HTERT RPE-1 (cell line): Measurements from ENCODE around the gene LEFTY2.
"Not testable (repeated sequence)": the region's sequence is repeated elsewhere in the genome, so short reads cannot be mapped to it uniquely, and the experiment has no call there.

Source experiments
- in situ Hi-C: fragments of 300-500 bp; cut with MboI; formaldehyde crosslinking; loops from 4 replicates; pipeline ENCODE4 v1.14.3; 2020; ENCODE audit warnings: low sequenced_read_pairs

Gene LEFTY2

DNA sequence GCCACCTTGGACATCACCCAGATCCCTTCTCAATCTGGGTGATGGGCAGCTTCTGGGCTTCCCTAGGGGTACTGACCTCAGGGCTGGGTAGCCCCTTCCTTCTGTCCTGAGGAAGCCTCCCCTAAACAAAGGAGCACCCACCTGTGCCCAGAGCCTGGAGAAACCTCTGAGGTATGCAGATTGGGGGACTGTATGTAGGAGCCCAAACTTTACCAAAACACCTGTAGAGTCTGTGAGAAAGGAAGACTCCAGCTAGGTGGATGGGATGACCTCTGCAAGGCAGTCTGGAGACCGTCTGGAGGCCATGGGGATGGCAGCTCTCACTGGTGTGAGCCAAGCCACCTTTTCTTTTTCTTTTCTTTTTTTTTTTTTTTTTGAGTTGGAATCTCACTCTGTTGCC is 13.7 kb upstream of the LEFTY2 start:
- in situ Hi-C loops, result no loop called here

DNA sequence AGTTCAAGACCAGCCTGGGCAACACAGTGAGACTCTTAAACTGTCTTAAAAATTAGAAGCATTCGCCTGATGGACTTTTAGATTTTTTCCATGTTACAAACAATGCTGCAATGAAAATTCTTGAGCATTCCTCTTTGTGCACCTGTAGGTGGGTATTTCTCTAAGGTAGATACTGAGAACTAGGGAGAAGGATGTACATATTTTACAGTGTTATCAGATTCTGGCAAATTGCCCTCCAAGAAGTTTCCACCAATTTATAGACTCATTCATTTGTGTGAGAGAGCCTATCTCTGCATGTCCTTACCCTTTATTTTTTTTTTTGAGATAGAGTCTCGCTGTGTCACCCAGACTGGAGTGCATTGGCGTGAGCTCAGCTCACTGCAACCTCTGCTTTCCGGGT is 12.3 kb upstream of the LEFTY2 start:
- in situ Hi-C loops, result no loop called here

DNA sequence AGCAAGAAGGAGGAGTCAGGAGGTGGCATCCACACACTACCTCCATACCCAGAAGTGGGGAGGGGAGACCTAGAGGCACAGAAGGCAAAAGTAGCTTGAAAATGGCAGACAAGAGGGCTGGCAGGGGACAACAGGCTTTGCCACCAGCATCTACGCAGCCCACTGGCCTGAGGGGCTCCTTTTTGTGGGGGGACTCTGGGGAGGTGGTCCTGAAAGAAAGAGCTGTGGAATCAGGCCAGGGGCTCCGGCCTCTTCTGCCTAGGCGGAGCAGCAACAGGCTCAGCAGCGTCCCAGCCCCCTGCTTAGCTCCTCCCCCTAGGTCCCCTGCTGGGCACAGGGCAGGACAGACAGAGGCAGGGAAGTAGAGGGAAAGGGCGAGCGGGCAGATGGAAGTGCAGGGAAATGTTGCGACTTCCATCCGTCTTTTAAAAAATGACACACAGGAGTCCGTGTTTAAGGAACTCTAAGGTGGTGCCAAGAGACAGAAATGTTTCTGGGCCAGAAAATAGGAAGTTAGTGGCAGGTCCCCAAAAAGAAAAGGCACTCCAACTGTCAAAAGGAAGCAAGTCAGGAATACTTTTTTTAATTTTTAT is 10.0 kb upstream of the LEFTY2 start:
- in situ Hi-C loops, result no loop called here

GRCh38 chr1:225949041-225949440 is 8.0 kb upstream of the LEFTY2 start:
- in situ Hi-C loops, result no loop called here

DNA sequence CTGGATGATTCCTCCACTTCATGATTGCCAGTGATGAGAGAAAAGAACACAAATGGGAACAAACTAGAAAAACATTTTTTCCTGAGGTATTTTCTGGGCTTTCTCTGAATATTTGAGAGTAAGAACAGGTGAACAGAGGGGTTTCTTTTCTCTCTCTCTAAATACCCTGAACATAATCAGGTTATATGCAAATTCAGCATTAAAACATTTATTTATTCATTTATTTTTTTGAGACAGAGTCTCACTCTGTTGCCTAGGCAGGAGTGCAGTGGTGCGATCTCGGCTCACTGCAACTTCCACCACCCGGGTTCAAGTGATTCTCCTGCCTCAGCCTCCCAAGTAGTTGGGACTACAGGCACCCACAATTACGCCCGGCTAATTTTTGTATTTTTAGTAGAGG is 5.8 kb upstream of the LEFTY2 start:
- in situ Hi-C loops, result no loop called here

DNA sequence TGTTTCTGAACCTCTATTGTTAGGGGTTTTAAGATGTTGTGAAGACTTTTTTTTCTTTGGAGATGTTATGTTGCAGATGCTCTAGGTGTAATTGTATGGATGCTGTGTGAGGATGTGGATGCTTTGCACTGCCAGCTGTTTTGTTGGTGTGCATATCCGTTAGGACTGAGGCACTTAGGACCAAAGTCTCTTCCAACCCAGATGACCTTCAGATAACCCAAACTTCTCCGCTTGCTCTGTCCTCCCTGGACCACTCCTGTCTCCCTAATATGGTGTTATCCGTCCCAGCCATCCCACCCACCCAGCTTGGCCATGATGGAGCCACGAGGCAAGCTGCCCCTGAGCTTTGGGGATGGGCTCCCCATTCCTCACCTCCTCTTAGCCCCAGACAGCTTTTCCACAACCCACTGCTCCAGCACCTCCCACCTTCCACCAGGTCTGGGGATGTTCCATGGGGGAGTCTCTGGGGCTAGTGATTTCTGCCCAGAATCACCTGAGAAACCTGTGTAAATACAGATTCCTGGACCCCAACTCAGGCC is 5.1 kb upstream of the LEFTY2 start:
- in situ Hi-C loops, result no loop called here

GRCh38 chr1:225945564-225945963 is 4.5 kb upstream of the LEFTY2 start:
- in situ Hi-C loops, result no loop called here

- in situ Hi-C loops, result no loop called here
Measured at GRCh38 chr1:225944951-225945350, 3.9 kb upstream of the LEFTY2 start.

GRCh38 chr1:225944387-225944786 is 3.4 kb upstream of the LEFTY2 start:
- in situ Hi-C loops, result no loop called here

DNA sequence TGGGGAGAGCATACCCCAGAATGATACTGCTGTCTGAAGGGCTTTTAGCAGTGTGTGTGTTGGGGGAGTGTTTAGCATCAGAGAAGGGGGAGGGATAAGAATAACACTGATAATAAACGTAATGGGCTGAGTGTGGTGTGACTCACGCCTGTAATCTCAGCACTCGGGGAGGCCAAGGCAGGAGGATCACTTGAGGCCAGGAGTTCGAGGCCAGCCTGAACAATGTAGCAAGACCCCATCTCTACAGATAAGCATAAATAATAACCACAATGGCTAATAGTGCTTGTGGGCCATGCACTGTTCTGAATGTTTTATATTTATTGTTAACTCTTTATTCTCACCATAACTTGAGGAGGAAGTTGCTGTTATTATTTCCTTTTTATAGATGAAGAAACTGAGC is 2.6 kb upstream of the LEFTY2 start:
- in situ Hi-C loops, result no loop called here

DNA sequence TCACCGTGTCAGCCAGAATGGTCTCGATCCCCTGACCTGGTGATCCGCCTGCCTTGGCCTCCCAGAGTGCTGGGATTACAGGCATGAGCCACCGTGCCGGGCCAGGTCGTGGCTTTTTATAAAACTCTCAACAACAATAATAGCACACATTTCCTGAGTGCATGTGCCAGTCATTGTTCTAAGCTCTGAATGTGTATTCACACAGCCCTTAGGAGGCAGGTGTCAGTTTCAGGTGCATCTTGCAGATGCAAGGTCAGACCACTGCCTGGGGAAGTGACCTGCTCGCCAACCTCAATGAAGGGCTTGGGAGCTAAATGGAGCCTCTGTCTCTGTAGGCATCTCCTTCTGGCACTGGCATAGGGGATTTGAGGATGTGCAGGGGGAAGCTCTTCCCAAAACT is 1.6 kb upstream of the LEFTY2 start:
- in situ Hi-C loops, result no loop called here

DNA sequence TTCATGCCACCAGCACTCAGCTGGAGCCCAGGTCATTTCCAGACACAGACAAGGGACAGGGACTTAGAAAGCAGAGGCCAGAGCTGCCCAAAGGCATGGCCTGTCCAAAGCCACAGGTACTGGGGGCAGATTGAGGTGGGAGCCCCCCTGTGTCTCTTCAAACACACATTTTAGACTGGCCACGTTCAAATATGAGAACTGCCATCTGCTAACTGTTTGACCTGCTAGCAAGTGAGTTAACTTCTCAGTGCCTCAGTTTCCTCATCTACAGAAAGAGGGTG is 862 bp upstream of the LEFTY2 start:
- in situ Hi-C loops, result no loop called here

GRCh38 chr1:225940385-225941151 is 452 bp downstream of the LEFTY2 start:
- in situ Hi-C loops, result no loop called here

- in situ Hi-C loops, result not testable (repeated sequence)
Measured at GRCh38 chr1:225939939-225940310, 1.1 kb downstream of the LEFTY2 start.

DNA sequence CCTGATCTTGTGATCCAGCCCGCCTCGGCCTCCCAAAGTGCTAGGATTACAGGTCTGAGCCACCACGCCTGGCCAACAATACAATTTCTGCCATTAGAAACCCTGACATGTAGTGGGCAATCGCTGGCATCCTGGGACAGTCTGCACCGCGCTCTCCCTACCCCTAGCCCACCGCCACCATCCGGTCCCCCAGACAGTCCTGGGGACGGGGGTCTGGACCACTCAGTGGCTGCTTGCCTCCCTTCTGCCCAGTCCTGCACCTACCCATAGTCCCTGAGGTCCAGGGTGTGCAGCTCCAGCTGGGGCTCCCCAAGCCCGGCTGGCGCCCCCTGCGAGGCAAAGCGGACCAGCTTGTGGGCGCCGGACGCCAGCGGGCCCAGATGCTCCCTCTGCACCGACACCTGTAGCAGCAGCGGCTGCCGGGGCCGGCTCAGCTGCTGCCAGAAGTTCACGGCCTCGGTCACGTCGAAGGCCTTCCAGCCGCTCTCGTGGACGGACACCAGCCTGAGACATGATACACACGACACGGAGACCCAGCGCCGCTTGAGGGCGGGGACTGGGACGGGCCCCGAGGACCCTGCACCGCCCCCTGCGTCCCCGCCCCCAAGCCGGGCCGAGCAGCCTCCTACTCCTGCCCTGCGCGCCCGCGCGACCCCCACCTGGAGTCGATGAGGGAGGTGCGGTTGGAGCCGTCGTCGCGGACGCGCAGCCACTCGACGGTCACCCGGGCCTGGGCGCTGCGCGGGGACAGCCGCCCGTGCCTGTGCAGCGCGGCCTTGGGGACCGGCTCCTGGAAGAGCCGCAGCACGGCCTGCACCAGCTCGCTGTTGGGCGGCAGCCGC is 1.7 kb downstream of the LEFTY2 start:
- in situ Hi-C loops, result not testable (repeated sequence)

- in situ Hi-C loops, result no loop called here
Measured at GRCh38 chr1:225937048-225937968, 3.7 kb downstream of the LEFTY2 start.

DNA sequence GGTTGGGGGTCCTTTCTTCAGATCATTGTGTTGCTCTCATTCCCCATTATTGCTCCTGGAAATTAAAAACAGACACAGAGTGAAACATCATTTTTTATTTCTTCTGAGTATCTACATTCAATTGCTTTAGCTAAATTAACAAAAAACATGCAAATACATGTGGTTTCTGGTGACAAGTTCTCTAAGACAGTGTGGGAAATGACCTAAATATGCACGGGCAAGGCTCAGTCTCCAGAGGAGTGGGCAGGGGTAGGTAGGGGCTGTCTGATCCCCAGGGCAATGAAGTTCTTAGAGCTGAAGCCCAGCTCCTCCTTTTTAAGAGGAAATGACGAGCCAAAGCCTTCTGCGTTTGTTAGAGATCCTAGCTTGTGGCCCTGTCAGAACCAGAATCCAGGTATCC is 4.5 kb downstream of the LEFTY2 start:
- in situ Hi-C loops, result no loop called here

DNA sequence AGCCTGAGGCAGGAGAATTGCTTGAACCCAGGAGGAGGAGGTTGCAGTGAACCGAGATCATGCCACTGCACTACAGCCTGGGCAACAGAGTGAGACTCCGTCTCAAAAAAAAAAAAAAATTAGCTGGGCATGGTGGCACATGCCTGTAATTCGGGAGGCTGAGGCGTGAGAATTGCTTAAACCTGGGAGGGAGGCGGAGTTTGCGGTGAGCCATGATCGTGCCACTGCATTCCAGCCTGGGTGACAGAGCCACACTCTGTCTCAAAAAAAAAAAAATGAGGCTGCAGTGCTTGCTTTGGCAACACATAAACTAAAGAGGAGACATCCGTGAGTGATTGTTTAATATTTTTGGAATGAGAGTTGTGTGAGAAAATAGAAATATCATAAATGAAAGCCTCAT is 4.9 kb downstream of the LEFTY2 start:
- in situ Hi-C loops, result not testable (repeated sequence)

GRCh38 chr1:225934711-225935110 is 6.3 kb downstream of the LEFTY2 start:
- in situ Hi-C loops, result no loop called here

GRCh38 chr1:225933072-225933471 is 7.9 kb downstream of the LEFTY2 start:
- in situ Hi-C loops, result no loop called here
